SK-N-SH (cell line): ENCODE results near the gene DCUN1D2. TPM values are rescaled to one million over a fixed set of nuclear protein-coding genes. Genes with fewer than 3 reads are reported as not detected.
"Not testable (repeated sequence)": the region's sequence is repeated elsewhere in the genome, so short reads cannot be mapped to it uniquely, and the experiment has no call there.

ENCODE experiments used
- CTCF ChIA-PET: fragments of 300-600, 350-600 bp; formaldehyde crosslinking; extraction: SDS; loops from one replicate; lab custom pipeline; 2021; lab: Yijun Ruan, JAX
- POLR2A ChIA-PET: fragments of 350-600 bp; sonication (Branson Sonifier 250); formaldehyde crosslinking; extraction: SDS; loops from one replicate; lab custom pipeline; 2020; ENCODE audit warnings: antibody characterized with exemption, inconsistent platforms; lab: Yijun Ruan, JAX
- DNase-seq: peaks from one replicate; pipeline ENCODE4 v3.0.0; 2012
- H2AFZ ChIP-seq: fragments of 200-600 bp; sonication (generic); 2 replicates; pipeline ENCODE4 v1.8.1; 2016; ENCODE audit warnings: antibody characterized with exemption, mild to moderate bottlenecking, low read depth
- H3F3A ChIP-seq: fragments of 200-600 bp; sonication (generic); replicated peaks from 2 replicates; pipeline ENCODE3; 2016; ENCODE audit warnings: antibody characterized with exemption, mild to moderate bottlenecking; ENCODE audit not compliant: insufficient read depth
- H3K27ac ChIP-seq, 2 experiments: fragments of 200-500 bp in 1 of 2; fragments of 200-600 bp in 1 of 2; sonication (Bioruptor generic) in 1 of 2; sonication (generic), shearing (Covaris generic) in 1 of 2; 2 replicates each; pipeline versions ENCODE4 v1.5.1 to v1.6.1; 2014 to 2016; ENCODE audit warnings: low read depth in 2 of 2, inconsistent platforms in 1 of 2, low read length in 1 of 2, mild to moderate bottlenecking in 1 of 2, mixed read lengths in 1 of 2
- H3K27me3 ChIP-seq: fragments of 200-600 bp; sonication (generic), shearing (Covaris generic); 2 replicates; pipeline ENCODE4 v1.6.1; 2016; ENCODE audit warnings: mixed run types; ENCODE audit not compliant: insufficient read depth
- H3K36me3 ChIP-seq, 2 experiments: fragments of 200-500 bp in 1 of 2; fragments of 200-600 bp in 1 of 2; sonication (Bioruptor generic) in 1 of 2; sonication (generic) in 1 of 2; replicated peaks in 1 of 2; 2 replicates each; pipeline versions ENCODE3 to v1.5.1; 2014 to 2016; ENCODE audit warnings: low read length in 1 of 2, mild to moderate bottlenecking in 1 of 2; ENCODE audit not compliant: insufficient read depth in 2 of 2, control insufficient read depth in 1 of 2
- H3K4me1 ChIP-seq, 2 experiments: fragments of 200-500 bp in 1 of 2; fragments of 200-600 bp in 1 of 2; sonication (Bioruptor generic) in 1 of 2; sonication (generic), shearing (Covaris generic) in 1 of 2; 2 replicates each; pipeline versions ENCODE4 v1.5.1 to v1.6.1; 2014 to 2016; ENCODE audit warnings: low read depth in 1 of 2, low read length in 1 of 2, mixed run types in 1 of 2; ENCODE audit not compliant: insufficient read depth in 2 of 2, control insufficient read depth in 1 of 2
- H3K4me2 ChIP-seq: fragments of 200-600 bp; sonication (generic), shearing (Covaris generic); 2 replicates; pipeline ENCODE4 v1.6.1; 2017; ENCODE audit warnings: mixed run types
- H3K4me3 ChIP-seq, 2 experiments: fragments of 200-500 bp in 1 of 2; fragments of 200-600 bp in 1 of 2; sonication (Bioruptor generic) in 1 of 2; sonication (generic), shearing (Covaris generic) in 1 of 2; 2 replicates each; pipeline versions ENCODE4 v1.5.1 to v1.8.1; 2014 to 2016; ENCODE audit warnings: low read depth in 2 of 2, inconsistent platforms in 1 of 2, low read length in 1 of 2, mild to moderate bottlenecking in 1 of 2, mixed read lengths in 1 of 2, moderate library complexity in 1 of 2
- H3K79me2 ChIP-seq: fragments of 200-600 bp; sonication (generic); 2 replicates; pipeline ENCODE4 v1.8.1; 2017; ENCODE audit warnings: mild to moderate bottlenecking; ENCODE audit not compliant: insufficient read depth
- H3K9ac ChIP-seq: fragments of 200-600 bp; sonication (generic); 2 replicates; pipeline ENCODE4 v1.6.1; 2017; ENCODE audit warnings: mixed run types
- H3K9me2 ChIP-seq: fragments of 200-600 bp; sonication (generic); 2 replicates; pipeline ENCODE4 v1.6.1; 2017; ENCODE audit warnings: mixed run types
- H3K9me3 ChIP-seq: fragments of 200-600 bp; sonication (generic); 2 replicates; pipeline ENCODE4 v1.6.1; 2017; ENCODE audit warnings: mixed run types, mild to moderate bottlenecking, moderate library complexity
- H4K20me1 ChIP-seq: fragments of 200-600 bp; sonication (generic); 2 replicates; pipeline ENCODE4 v1.6.1; 2017; ENCODE audit warnings: mild to moderate bottlenecking, mixed run types; ENCODE audit not compliant: insufficient read depth
- EP300 ChIP-seq, 2 experiments: IDR thresholded peaks; 2 replicates each; pipeline versions ENCODE4 v1.4.0 to v1.6.1; 2012; ENCODE audit warnings: borderline replicate concordance in 1 of 2, low read depth in 1 of 2, low read length in 1 of 2
- EZH2phosphoT487 ChIP-seq: fragments of 200-600 bp; sonication (generic); IDR thresholded peaks from 2 replicates; pipeline ENCODE4 v1.6.1; 2017; ENCODE audit warnings: low read depth, mixed run types, mild to moderate bottlenecking, antibody characterized with exemption, moderate library complexity, borderline replicate concordance
- FOSL2 ChIP-seq: IDR thresholded peaks from 2 replicates; pipeline ENCODE4 v1.4.0; 2012; ENCODE audit warnings: low read depth, mild to moderate bottlenecking, moderate library complexity, borderline replicate concordance
- FOXJ3 ChIP-seq: sonication (generic); formaldehyde crosslinking; IDR thresholded peaks from 2 replicates; pipeline ENCODE4 v1.5.1; 2020; ENCODE audit warnings: mild to moderate bottlenecking, missing genetic modification reagents
- FOXM1 ChIP-seq: IDR thresholded peaks from 2 replicates; pipeline ENCODE4 v1.4.0; 2012; ENCODE audit warnings: low read depth, mild to moderate bottlenecking
- POLR2AphosphoS5 ChIP-seq: IDR thresholded peaks from 2 replicates; pipeline ENCODE4 v1.6.1; 2012; ENCODE audit warnings: low read depth, low read length
- RCOR1 ChIP-seq: fragments of 150-350 bp; IDR thresholded peaks from 2 replicates; pipeline ENCODE4 v1.6.1; 2017; ENCODE audit warnings: antibody characterized with exemption, low read length
- SMC3 ChIP-seq: IDR thresholded peaks from 2 replicates; pipeline ENCODE4 v1.6.1; 2012; ENCODE audit warnings: low read depth, low read length, improper control_type of control experiment
- TCF12 ChIP-seq: IDR thresholded peaks from 2 replicates; pipeline ENCODE4 v1.4.0; 2012
- USF1 ChIP-seq: IDR thresholded peaks from 2 replicates; pipeline ENCODE4 v1.4.0; 2012; ENCODE audit warnings: low read depth, borderline replicate concordance
- USF2 ChIP-seq: fragments of 150-350 bp; IDR thresholded peaks from 2 replicates; pipeline ENCODE4 v1.6.1; 2017; ENCODE audit warnings: antibody characterized with exemption, low read length, low read depth, borderline replicate concordance
- YY1 ChIP-seq: IDR thresholded peaks from 2 replicates; pipeline ENCODE4 v1.4.0; 2012; ENCODE audit warnings: low read depth, mild to moderate bottlenecking
- WGBS: methylation state at CpG from one replicate; pipeline ENCODE4 v1.1.6; 2017; ENCODE audit warnings: low lambda C conversion rate; 5-methylcytosine and 5-hydroxymethylcytosine counted together
- polyA plus RNA-seq, 3 experiments: library from polyadenylated mRNA; depleted of rRNA; stranded (reverse); fragments of >200 nt; gene quantifications; 2 replicates each; pipeline ENCODE4 v1.2.3, GENCODE V29; 2012
- TF ChIP-seq, protein P1 (sequence below): IDR thresholded peaks from 2 replicates; pipeline ENCODE4 v1.4.0; 2012; ENCODE audit warnings: low read depth, borderline replicate concordance
- TF ChIP-seq, protein P2 (sequence below): IDR thresholded peaks from 2 replicates; pipeline ENCODE4 v1.4.0; 2012; ENCODE audit warnings: low read depth

The DCUN1D2 gene
- polyA plus RNA-seq, 1 of the 3 experiments (the other 2 are of a cell fraction), result 11.0 TPM

- ChIA-PET POLR2A (no interaction called here), CTCF (no interaction called here)
- DNase-seq, result no peak
- Histone ChIP-seq H3K9me2 (no peaks in the 10 kb centered on the region), H3K9ac (no peak overlapping the region), H3K36me3 (peaks cover 18 to 40% of the 10 kb centered on the region in 2 experiments), H3K9me3 (no peaks in the 10 kb centered on the region), H3K4me3 (no peak overlapping the region), H4K20me1 (0 out of 2 replicates have a peak, but pooled peaks cover 4% of the 10 kb centered on the region), H3K27me3 (no peaks in the 10 kb centered on the region), H3K79me2 (peaks cover 11% of the 10 kb centered on the region; the same call in 1 of the 2 replicates), H3K4me1 (no peaks in the 10 kb centered on the region; a peak in 1 of 4 replicates), H3F3A (no peaks in the 10 kb centered on the region), H3K27ac (no peak overlapping the region), H2AFZ (no peak overlapping the region), H3K4me2 (no peak overlapping the region)
- TF ChIP-seq TCF12 (no peak), USF1 (no peak), POLR2AphosphoS5 (no peak), EZH2phosphoT487 (no peak), FOXM1 (no peak)
- TF ChIP-seq, protein P1, sequence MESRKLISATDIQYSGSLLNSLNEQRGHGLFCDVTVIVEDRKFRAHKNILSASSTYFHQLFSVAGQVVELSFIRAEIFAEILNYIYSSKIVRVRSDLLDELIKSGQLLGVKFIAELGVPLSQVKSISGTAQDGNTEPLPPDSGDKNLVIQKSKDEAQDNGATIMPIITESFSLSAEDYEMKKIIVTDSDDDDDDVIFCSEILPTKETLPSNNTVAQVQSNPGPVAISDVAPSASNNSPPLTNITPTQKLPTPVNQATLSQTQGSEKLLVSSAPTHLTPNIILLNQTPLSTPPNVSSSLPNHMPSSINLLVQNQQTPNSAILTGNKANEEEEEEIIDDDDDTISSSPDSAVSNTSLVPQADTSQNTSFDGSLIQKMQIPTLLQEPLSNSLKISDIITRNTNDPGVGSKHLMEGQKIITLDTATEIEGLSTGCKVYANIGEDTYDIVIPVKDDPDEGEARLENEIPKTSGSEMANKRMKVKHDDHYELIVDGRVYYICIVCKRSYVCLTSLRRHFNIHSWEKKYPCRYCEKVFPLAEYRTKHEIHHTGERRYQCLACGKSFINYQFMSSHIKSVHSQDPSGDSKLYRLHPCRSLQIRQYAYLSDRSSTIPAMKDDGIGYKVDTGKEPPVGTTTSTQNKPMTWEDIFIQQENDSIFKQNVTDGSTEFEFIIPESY, result no peak
- WGBS, result 95% methylated on average over 11 of the region's 11 CpGs
Measured at GRCh38 chr13:113471844-113472243, 18.7 kb downstream of the DCUN1D2 start.

- H3K4me3 ChIP-seq, H3K9me2 ChIP-seq, H3K27ac ChIP-seq, H2AFZ ChIP-seq, H3K4me1 ChIP-seq, DNase-seq, H3K27me3 ChIP-seq, H3F3A ChIP-seq, H3K9me3 ChIP-seq, POLR2A ChIA-PET, CTCF ChIA-PET, H3K9ac ChIP-seq, H4K20me1 ChIP-seq, H3K4me2 ChIP-seq: not testable (repeated sequence)
- 96% methylated on average over 3 of the region's 4 CpGs for WGBS
- Histone ChIP-seq H3K36me3 (peaks cover 14 to 33% of the 10 kb centered on the region in 2 experiments), H3K79me2 (peaks cover 11% of the 10 kb centered on the region; the same call in 1 of the 2 replicates)
Measured at GRCh38 chr13:113470635-113471163, 19.8 kb downstream of the DCUN1D2 start.

DNA sequence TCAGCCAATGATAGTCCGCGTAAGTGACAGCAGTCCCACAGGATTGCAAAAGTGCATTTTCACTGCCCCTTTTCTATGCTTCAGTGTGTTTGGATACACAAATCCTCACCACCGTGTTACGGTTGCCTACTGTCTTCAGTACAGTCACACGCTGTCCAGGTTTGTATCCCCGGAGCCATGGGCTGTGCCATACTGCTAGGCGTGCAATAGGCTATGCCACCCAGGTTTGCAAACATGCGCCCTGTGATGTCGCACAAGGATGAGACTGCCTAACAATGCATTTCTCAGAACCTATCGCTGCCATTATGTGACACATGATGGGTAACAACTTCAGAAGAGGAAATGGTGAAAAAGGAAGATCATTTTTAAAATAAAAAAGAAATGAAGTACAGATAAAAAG lies 20.4 kb downstream of the DCUN1D2 start:
- H3F3A ChIP-seq, result peaks cover 2% of the 10 kb centered on the region
- H3K9me3 ChIP-seq, result no peaks in the 10 kb centered on the region
- no peak overlapping the region for H2AFZ ChIP-seq
- H3K9me2 ChIP-seq, result no peaks in the 10 kb centered on the region
- POLR2A ChIA-PET, result no interaction called here
- peaks cover 11% of the 10 kb centered on the region; the same call in 1 of the 2 replicates for H3K79me2 ChIP-seq
- H3K4me2 ChIP-seq, result no peak overlapping the region
- TF ChIP-seq EP300 (IDR thresholded peaks at IDR 0.05; ENCODE audit: borderline replicate concordance in 1 of 2, low read depth in 1 of 2, low read length in 1 of 2) (no peak), TCF12 (no peak), YY1 (no peak), SMC3 (no peak), RCOR1 (no peak), FOXJ3 (no peak), FOXM1 (no peak), USF2 (no peak), FOSL2 (no peak), USF1 (no peak)
- TF ChIP-seq, protein P2, sequence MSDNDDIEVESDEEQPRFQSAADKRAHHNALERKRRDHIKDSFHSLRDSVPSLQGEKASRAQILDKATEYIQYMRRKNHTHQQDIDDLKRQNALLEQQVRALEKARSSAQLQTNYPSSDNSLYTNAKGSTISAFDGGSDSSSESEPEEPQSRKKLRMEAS, result no peak
- H3K9ac ChIP-seq, result no peak overlapping the region
- 99% methylated on average over 10 of the region's 10 CpGs for WGBS
- H3K4me3 ChIP-seq, result no peak overlapping the region
- H3K4me1 ChIP-seq, result no peaks in the 10 kb centered on the region
- CTCF ChIA-PET, result interaction anchor here (1.2 kb wide), 2 partner anchors 13 to 92 kb away, joined by 3 to 5 read pairs; no protein-coding TSS in a partner anchor
- DNase-seq, result no peak
- no peak overlapping the region for H3K27ac ChIP-seq
- no peaks in the 10 kb centered on the region for H3K27me3 ChIP-seq
- peaks cover 13 to 30% of the 10 kb centered on the region in 2 experiments for H3K36me3 ChIP-seq
- 0 out of 2 replicates have a peak, but pooled peaks cover 4% of the 10 kb centered on the region for H4K20me1 ChIP-seq
